ENCODE measurements around the gene ALPK1. TPM values are rescaled to one million over a fixed set of nuclear protein-coding genes. Genes with fewer than 3 reads are reported as not detected.

Gene ALPK1
- total and polyA plus RNA-seq, 2 experiments from 2014 or later, result 0.10 to 0.49 TPM

GRCh38 chr4:112343330-112344080, 46.3 kb downstream of the ALPK1 start (continued):
- TF ChIP-seq, protein P1, sequence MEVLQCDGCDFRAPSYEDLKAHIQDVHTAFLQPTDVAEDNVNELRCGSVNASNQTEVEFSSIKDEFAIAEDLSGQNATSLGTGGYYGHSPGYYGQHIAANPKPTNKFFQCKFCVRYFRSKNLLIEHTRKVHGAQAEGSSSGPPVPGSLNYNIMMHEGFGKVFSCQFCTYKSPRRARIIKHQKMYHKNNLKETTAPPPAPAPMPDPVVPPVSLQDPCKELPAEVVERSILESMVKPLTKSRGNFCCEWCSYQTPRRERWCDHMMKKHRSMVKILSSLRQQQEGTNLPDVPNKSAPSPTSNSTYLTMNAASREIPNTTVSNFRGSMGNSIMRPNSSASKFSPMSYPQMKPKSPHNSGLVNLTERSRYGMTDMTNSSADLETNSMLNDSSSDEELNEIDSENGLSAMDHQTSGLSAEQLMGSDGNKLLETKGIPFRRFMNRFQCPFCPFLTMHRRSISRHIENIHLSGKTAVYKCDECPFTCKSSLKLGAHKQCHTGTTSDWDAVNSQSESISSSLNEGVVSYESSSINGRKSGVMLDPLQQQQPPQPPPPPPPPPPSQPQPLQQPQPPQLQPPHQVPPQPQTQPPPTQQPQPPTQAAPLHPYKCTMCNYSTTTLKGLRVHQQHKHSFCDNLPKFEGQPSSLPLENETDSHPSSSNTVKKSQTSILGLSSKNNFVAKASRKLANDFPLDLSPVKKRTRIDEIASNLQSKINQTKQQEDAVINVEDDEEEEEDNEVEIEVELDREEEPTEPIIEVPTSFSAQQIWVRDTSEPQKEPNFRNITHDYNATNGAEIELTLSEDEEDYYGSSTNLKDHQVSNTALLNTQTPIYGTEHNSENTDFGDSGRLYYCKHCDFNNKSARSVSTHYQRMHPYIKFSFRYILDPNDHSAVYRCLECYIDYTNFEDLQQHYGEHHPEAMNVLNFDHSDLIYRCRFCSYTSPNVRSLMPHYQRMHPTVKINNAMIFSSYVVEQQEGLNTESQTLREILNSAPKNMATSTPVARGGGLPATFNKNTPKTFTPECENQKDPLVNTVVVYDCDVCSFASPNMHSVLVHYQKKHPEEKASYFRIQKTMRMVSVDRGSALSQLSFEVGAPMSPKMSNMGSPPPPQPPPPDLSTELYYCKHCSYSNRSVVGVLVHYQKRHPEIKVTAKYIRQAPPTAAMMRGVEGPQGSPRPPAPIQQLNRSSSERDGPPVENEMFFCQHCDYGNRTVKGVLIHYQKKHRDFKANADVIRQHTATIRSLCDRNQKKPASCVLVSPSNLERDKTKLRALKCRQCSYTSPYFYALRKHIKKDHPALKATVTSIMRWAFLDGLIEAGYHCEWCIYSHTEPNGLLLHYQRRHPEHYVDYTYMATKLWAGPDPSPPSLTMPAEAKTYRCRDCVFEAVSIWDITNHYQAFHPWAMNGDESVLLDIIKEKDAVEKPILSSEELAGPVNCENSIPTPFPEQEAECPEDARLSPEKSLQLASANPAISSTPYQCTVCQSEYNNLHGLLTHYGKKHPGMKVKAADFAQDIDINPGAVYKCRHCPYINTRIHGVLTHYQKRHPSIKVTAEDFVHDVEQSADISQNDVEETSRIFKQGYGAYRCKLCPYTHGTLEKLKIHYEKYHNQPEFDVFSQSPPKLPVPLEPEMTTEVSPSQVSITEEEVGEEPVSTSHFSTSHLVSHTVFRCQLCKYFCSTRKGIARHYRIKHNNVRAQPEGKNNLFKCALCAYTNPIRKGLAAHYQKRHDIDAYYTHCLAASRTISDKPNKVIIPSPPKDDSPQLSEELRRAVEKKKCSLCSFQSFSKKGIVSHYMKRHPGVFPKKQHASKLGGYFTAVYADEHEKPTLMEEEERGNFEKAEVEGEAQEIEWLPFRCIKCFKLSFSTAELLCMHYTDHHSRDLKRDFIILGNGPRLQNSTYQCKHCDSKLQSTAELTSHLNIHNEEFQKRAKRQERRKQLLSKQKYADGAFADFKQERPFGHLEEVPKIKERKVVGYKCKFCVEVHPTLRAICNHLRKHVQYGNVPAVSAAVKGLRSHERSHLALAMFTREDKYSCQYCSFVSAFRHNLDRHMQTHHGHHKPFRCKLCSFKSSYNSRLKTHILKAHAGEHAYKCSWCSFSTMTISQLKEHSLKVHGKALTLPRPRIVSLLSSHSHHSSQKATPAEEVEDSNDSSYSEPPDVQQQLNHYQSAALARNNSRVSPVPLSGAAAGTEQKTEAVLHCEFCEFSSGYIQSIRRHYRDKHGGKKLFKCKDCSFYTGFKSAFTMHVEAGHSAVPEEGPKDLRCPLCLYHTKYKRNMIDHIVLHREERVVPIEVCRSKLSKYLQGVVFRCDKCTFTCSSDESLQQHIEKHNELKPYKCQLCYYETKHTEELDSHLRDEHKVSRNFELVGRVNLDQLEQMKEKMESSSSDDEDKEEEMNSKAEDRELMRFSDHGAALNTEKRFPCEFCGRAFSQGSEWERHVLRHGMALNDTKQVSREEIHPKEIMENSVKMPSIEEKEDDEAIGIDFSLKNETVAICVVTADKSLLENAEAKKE (CRISPR knock-in tag; IDR thresholded peaks at IDR 0.05), result no peak
- no peak for TF ChIP-seq ZNF114 (CRISPR knock-in tag; IDR thresholded peaks at IDR 0.05)
- TF ChIP-seq EZH2phosphoT487 (IDR thresholded peaks at IDR 0.05; ENCODE audit: unreplicated experiment), result no peak
- TF ChIP-seq ETS1 (IDR thresholded peaks at IDR 0.05), result no peak
- TF ChIP-seq POLR2AphosphoS5 (IDR thresholded peaks at IDR 0.05; ENCODE audit: low read depth), result no peak
- no peak for TF ChIP-seq REST (IDR thresholded peaks at IDR 0.05; ENCODE audit: unreplicated experiment)
- TF ChIP-seq, protein P2, sequence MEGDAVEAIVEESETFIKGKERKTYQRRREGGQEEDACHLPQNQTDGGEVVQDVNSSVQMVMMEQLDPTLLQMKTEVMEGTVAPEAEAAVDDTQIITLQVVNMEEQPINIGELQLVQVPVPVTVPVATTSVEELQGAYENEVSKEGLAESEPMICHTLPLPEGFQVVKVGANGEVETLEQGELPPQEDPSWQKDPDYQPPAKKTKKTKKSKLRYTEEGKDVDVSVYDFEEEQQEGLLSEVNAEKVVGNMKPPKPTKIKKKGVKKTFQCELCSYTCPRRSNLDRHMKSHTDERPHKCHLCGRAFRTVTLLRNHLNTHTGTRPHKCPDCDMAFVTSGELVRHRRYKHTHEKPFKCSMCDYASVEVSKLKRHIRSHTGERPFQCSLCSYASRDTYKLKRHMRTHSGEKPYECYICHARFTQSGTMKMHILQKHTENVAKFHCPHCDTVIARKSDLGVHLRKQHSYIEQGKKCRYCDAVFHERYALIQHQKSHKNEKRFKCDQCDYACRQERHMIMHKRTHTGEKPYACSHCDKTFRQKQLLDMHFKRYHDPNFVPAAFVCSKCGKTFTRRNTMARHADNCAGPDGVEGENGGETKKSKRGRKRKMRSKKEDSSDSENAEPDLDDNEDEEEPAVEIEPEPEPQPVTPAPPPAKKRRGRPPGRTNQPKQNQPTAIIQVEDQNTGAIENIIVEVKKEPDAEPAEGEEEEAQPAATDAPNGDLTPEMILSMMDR (conservative IDR thresholded peaks at IDR 0.05; ENCODE audit: low read depth in 2 of 2), result no peak

All from GM23338 (cell line).